Erythroblast (primary cell): ENCODE results near the gene ANKMY1.

Experiments
- GATA1 ChIP-seq: IDR thresholded peaks from 2 replicates; pipeline ENCODE4 v1.6.1; 2011; ENCODE audit warnings: low read depth, mild to moderate bottlenecking, control low read depth, low read length, moderate library complexity
- POLR2A ChIP-seq: IDR thresholded peaks from 2 replicates; pipeline ENCODE4 v1.6.1; 2011; ENCODE audit warnings: mild to moderate bottlenecking, low read length

- no peak for TF ChIP-seq POLR2A
- no peak for TF ChIP-seq GATA1
These were observed 75.6 kb downstream of the ANKMY1 start for GRCh38 chr2:240482141-240482540.
